Loucy (cell line): ENCODE results near the gene TGM5.

Source experiments
- H2AFZ ChIP-seq: fragments of 200-600 bp; sonication (generic); 2 replicates; pipeline ENCODE4 v1.6.0; 2016; ENCODE audit warnings: antibody characterized with exemption, mild to moderate bottlenecking, low read length, moderate library complexity
- H3F3A ChIP-seq: fragments of 200-600 bp; 2 replicates; pipeline ENCODE4 v1.6.0; 2016; ENCODE audit warnings: antibody characterized with exemption, low read depth, mild to moderate bottlenecking
- H3K27me3 ChIP-seq: fragments of 200-600 bp; sonication (generic); 2 replicates; pipeline ENCODE4 v1.6.1; 2014; ENCODE audit warnings: low read length, mild to moderate bottlenecking; ENCODE audit not compliant: insufficient read depth, poor library complexity, severe bottlenecking
- H3K36me3 ChIP-seq: fragments of 200-600 bp; sonication (generic); 2 replicates; pipeline ENCODE4 v1.6.1; 2016; ENCODE audit warnings: low read length; ENCODE audit not compliant: insufficient read depth
- H3K4me1 ChIP-seq: fragments of 200-600 bp; sonication (generic); 2 replicates; pipeline ENCODE4 v1.5.1; 2014; ENCODE audit warnings: low read length, mild to moderate bottlenecking; ENCODE audit not compliant: insufficient read depth, poor library complexity, severe bottlenecking
- H3K4me2 ChIP-seq: fragments of 200-600 bp; sonication (generic); 2 replicates; pipeline ENCODE4 v1.6.0; 2014; ENCODE audit warnings: antibody characterized with exemption, low read length, low read depth, mild to moderate bottlenecking; ENCODE audit not compliant: poor library complexity, severe bottlenecking
- H3K4me3 ChIP-seq: fragments of 200-600 bp; sonication (generic); 2 replicates; pipeline ENCODE4 v1.5.1; 2014; ENCODE audit warnings: low read length, mild to moderate bottlenecking, mixed read lengths; ENCODE audit not compliant: poor library complexity, severe bottlenecking
- H3K79me2 ChIP-seq: fragments of 200-600 bp; sonication (generic); 2 replicates; pipeline ENCODE4 v1.6.1; 2014; ENCODE audit warnings: low read length; ENCODE audit not compliant: insufficient read depth
- H3K9ac ChIP-seq: fragments of 200-600 bp; sonication (generic); 2 replicates; pipeline ENCODE4 v1.6.0; 2014; ENCODE audit warnings: mild to moderate bottlenecking, low read depth, low read length, moderate library complexity; ENCODE audit not compliant: poor library complexity, severe bottlenecking
- H3K9me2 ChIP-seq: fragments of 200-600 bp; sonication (generic); replicated peaks from 2 replicates; pipeline ENCODE4 v1.6.1; 2016; ENCODE audit warnings: low read depth, low read length, mixed read lengths
- H3K9me3 ChIP-seq: fragments of 200-600 bp; sonication (generic); 2 replicates; pipeline ENCODE4 v1.6.1; 2014; ENCODE audit warnings: mild to moderate bottlenecking, antibody characterized with exemption, low read length, low read depth; ENCODE audit not compliant: insufficient read depth
- H4K20me1 ChIP-seq: fragments of 200-600 bp; sonication (generic); 2 replicates; pipeline ENCODE4 v1.6.0; 2014; ENCODE audit warnings: antibody characterized with exemption, low read length, mild to moderate bottlenecking; ENCODE audit not compliant: insufficient read depth, poor library complexity, severe bottlenecking
- CTCF ChIP-seq: fragments of 200-600 bp; sonication (generic); conservative IDR thresholded peaks from 2 replicates; pipeline ENCODE4 v1.5.1; 2014; ENCODE audit warnings: mild to moderate bottlenecking, antibody characterized with exemption, low read length
- EZH2phosphoT487 ChIP-seq: fragments of 200-600 bp; IDR thresholded peaks from 2 replicates; pipeline ENCODE4 v1.6.1; 2018; ENCODE audit warnings: antibody characterized with exemption, mild to moderate bottlenecking, moderate library complexity, borderline replicate concordance

The TGM5 gene

GRCh38 chr15:43208052-43209002 is 58.4 kb downstream of the TGM5 start:
- H3K79me2 ChIP-seq = no peaks in the 10 kb centered on the region
- H3K9me2 ChIP-seq = no peaks in the 10 kb centered on the region
- no peaks in the 10 kb centered on the region for H3K36me3 ChIP-seq
- H3K4me1 ChIP-seq = peaks cover 7% of the 10 kb centered on the region
- H3F3A ChIP-seq = no peaks in the 10 kb centered on the region
- TF ChIP-seq EZH2phosphoT487 (no peak), CTCF (no peak)
- H2AFZ ChIP-seq = no peak overlapping the region
- H3K4me2 ChIP-seq = no peak overlapping the region
- H3K4me3 ChIP-seq = no peak overlapping the region
- H3K9ac ChIP-seq = no peak overlapping the region
- H4K20me1 ChIP-seq = no peaks in the 10 kb centered on the region
- no peaks in the 10 kb centered on the region for H3K9me3 ChIP-seq
- no peaks in the 10 kb centered on the region for H3K27me3 ChIP-seq

GRCh38 chr15:43207024-43207423 is 59.7 kb downstream of the TGM5 start:
- H3K27me3 ChIP-seq = no peaks in the 10 kb centered on the region

GRCh38 chr15:43206054-43206453 is 60.7 kb downstream of the TGM5 start:
- no peaks in the 10 kb centered on the region for H3K36me3 ChIP-seq
- no peaks in the 10 kb centered on the region for H3K27me3 ChIP-seq
- H3K79me2 ChIP-seq = no peaks in the 10 kb centered on the region
- H4K20me1 ChIP-seq = no peaks in the 10 kb centered on the region
- TF ChIP-seq EZH2phosphoT487 (no peak), CTCF (no peak)
- no peak overlapping the region for H3K9ac ChIP-seq
- H3K4me3 ChIP-seq = no peak overlapping the region
- no peak overlapping the region for H2AFZ ChIP-seq
- H3K9me2 ChIP-seq = no peaks in the 10 kb centered on the region
- no peak overlapping the region for H3K4me2 ChIP-seq
- peaks cover 7% of the 10 kb centered on the region for H3K4me1 ChIP-seq
- H3F3A ChIP-seq = no peaks in the 10 kb centered on the region
- H3K9me3 ChIP-seq = no peaks in the 10 kb centered on the region

More at GRCh38 chr15:43207024-43207423, 59.7 kb downstream of the TGM5 start:
- Histone ChIP-seq H3K79me2 (no peaks in the 10 kb centered on the region), H4K20me1 (no peaks in the 10 kb centered on the region), H3K4me3 (no peak overlapping the region), H3K4me1 (peaks cover 7% of the 10 kb centered on the region), H3K4me2 (no peak overlapping the region), H3F3A (no peaks in the 10 kb centered on the region), H3K9me3 (no peaks in the 10 kb centered on the region), H3K36me3 (no peaks in the 10 kb centered on the region), H3K9ac (no peak overlapping the region), H2AFZ (no peak overlapping the region), H3K9me2 (no peaks in the 10 kb centered on the region)
- TF ChIP-seq CTCF = no peak
- no peak for TF ChIP-seq EZH2phosphoT487
